KMS-11 (cell line): ENCODE results near the gene LRRC75B.
A peak's percentile ranks its signal among the peaks of the same experiment; 100 is the strongest.
"Not testable (repeated sequence)": the region's sequence is repeated elsewhere in the genome, so short reads cannot be mapped to it uniquely, and the experiment has no call there.

Experiments
- H2AFZ ChIP-seq: fragments of 200-600 bp; sonication (generic); 2 replicates; pipeline ENCODE4 v1.6.1; 2016; ENCODE audit warnings: antibody characterized with exemption, mixed run types, low read depth
- H3K27ac ChIP-seq: fragments of 200-600 bp; sonication (generic); 2 replicates; pipeline ENCODE4 v1.6.1; 2016; ENCODE audit warnings: mild to moderate bottlenecking, mixed run types
- H3K27me3 ChIP-seq: fragments of 200-600 bp; sonication (generic); 2 replicates; pipeline ENCODE4 v1.6.1; 2017; ENCODE audit warnings: mild to moderate bottlenecking, low read depth, mixed run types, moderate library complexity; ENCODE audit not compliant: insufficient read depth
- H3K36me3 ChIP-seq: fragments of 200-600 bp; sonication (generic); 2 replicates; pipeline ENCODE4 v1.6.1; 2017; ENCODE audit warnings: mild to moderate bottlenecking, mixed run types; ENCODE audit not compliant: insufficient read depth
- H3K4me1 ChIP-seq: fragments of 200-600 bp; sonication (generic); 2 replicates; pipeline ENCODE4 v1.6.1; 2016; ENCODE audit warnings: mild to moderate bottlenecking, low read depth, mixed run types; ENCODE audit not compliant: poor library complexity, severe bottlenecking
- H3K4me2 ChIP-seq: fragments of 200-600 bp; sonication (generic); 2 replicates; pipeline ENCODE4 v1.7.0; 2016; ENCODE audit warnings: mild to moderate bottlenecking, mixed run types
- H3K4me3 ChIP-seq: fragments of 200-600 bp; sonication (generic); IDR thresholded peaks from 2 replicates; pipeline ENCODE4 v1.6.1; 2017; ENCODE audit warnings: low read depth, low read length, mixed read lengths; ENCODE audit not compliant: insufficient read depth
- H3K79me2 ChIP-seq: fragments of 200-600 bp; sonication (generic); 2 replicates; pipeline ENCODE4 v1.6.1; 2016; ENCODE audit warnings: low read depth, mixed run types; ENCODE audit not compliant: insufficient read depth
- H3K9ac ChIP-seq: fragments of 200-600 bp; sonication (generic); 2 replicates; pipeline ENCODE4 v1.6.1; 2016; ENCODE audit warnings: mild to moderate bottlenecking, mixed run types
- H4K20me1 ChIP-seq: fragments of 200-600 bp; sonication (generic); 2 replicates; pipeline ENCODE4 v1.6.1; 2016; ENCODE audit warnings: mild to moderate bottlenecking, mixed run types; ENCODE audit not compliant: insufficient read depth
- TF ChIP-seq, protein P1 (sequence below): fragments of 200-600 bp; sonication (generic); conservative IDR thresholded peaks from 2 replicates; pipeline ENCODE4 v1.6.1; 2017; ENCODE audit warnings: low read depth, mild to moderate bottlenecking, antibody characterized with exemption, low read length, moderate library complexity, mixed read lengths

LRRC75B gene, protein sequence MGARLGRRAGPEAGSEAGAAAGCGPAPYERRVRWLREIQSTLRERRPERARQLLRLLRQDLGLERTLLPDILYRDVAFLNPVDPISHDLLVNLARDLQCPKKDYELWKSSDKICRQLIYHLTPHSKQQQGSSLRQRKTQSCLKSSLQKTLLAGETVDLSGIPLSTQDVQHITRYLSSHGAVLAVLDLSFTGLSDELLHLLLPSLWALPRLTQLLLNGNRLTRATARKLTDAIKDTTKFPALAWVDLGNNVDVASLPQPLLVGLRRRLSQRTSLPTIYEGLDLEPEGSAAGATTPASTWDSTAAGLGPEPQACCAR

DNA sequence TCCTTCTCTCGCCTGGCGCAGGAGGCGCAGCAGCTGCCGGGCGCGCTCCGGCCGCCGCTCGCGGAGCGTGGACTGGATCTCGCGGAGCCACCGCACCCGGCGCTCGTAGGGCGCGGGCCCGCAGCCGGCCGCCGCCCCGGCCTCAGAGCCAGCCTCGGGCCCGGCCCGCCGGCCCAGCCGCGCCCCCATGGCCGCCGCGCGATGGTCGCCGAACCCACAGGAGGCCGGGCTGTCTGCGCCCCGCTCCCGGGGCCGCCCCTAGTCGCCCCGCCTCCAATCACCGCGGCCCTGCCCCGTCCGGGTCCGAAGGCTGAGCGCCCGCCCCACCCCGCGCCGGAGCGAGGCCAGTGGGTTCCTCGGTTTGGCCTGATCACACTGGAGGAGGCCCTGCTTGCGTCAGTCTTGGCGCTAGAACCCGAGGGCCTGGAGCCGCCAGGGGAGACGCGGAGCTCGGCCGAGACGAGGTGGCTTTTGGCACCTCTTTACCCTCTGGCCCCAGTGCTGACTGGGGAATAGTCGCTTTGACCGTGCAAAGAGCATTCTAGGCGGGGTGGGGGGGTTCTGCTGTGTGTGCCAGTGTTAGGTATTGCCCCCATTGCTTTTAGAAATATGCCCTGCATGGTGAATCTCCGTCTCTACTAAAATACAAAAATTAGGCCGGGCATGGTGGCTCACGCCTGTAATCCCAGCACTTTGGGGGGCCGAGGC, at the start of gene LRRC75B:
Gene LRRC75B, minus strand, starts transcription at position 223 of the 708 bp plus-strand sequence. Its CDS starts 34 bp downstream, at position 189.
- H3K36me3 ChIP-seq, result no peaks in the 10 kb centered on the region
- H3K79me2 ChIP-seq, result no peaks in the 10 kb centered on the region
- H4K20me1 ChIP-seq, result no peaks in the 10 kb centered on the region
- H2AFZ ChIP-seq, result peak within 1 kb of the TSS; percentile 78
- TF ChIP-seq, protein P1, sequence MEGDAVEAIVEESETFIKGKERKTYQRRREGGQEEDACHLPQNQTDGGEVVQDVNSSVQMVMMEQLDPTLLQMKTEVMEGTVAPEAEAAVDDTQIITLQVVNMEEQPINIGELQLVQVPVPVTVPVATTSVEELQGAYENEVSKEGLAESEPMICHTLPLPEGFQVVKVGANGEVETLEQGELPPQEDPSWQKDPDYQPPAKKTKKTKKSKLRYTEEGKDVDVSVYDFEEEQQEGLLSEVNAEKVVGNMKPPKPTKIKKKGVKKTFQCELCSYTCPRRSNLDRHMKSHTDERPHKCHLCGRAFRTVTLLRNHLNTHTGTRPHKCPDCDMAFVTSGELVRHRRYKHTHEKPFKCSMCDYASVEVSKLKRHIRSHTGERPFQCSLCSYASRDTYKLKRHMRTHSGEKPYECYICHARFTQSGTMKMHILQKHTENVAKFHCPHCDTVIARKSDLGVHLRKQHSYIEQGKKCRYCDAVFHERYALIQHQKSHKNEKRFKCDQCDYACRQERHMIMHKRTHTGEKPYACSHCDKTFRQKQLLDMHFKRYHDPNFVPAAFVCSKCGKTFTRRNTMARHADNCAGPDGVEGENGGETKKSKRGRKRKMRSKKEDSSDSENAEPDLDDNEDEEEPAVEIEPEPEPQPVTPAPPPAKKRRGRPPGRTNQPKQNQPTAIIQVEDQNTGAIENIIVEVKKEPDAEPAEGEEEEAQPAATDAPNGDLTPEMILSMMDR, result no peak
- H3K27ac ChIP-seq, result no peak within 1 kb of the TSS
- peaks cover 17% of the 10 kb centered on the region for H3K4me1 ChIP-seq
- peak within 1 kb of the TSS; percentile 52; the same call in 1 of the 2 replicates for H3K9ac ChIP-seq
- H3K4me3 ChIP-seq, result no peak within 1 kb of the TSS
- peak within 1 kb of the TSS; percentile 75 for H3K4me2 ChIP-seq
- H3K27me3 ChIP-seq, result no peaks in the 10 kb centered on the region

DNA sequence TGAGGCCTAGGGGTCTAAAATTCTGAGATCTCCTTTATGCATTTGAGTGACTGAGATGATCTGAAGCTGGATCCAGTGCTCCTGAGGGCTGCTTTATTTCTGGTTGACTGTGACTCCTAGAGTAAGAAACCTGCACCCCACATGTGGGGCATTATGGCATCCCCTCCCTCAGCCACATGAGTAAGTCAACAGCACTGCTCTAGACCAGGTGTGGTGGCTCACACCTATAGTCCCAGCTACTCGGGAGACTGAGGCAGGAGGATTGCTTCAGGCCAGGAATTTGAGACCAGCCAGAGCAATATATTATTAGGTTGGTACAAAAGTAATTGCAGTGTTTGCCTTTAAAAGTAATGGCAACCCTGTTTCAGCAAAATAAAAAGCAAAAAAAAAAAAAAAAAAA, 49.4 kb upstream of the LRRC75B start:
- H3K27me3 ChIP-seq, H3K4me2 ChIP-seq, H2AFZ ChIP-seq, H3K4me3 ChIP-seq, H3K79me2 ChIP-seq, H3K27ac ChIP-seq, H3K4me1 ChIP-seq, H3K36me3 ChIP-seq, H3K9ac ChIP-seq, H4K20me1 ChIP-seq: not testable (repeated sequence)

DNA sequence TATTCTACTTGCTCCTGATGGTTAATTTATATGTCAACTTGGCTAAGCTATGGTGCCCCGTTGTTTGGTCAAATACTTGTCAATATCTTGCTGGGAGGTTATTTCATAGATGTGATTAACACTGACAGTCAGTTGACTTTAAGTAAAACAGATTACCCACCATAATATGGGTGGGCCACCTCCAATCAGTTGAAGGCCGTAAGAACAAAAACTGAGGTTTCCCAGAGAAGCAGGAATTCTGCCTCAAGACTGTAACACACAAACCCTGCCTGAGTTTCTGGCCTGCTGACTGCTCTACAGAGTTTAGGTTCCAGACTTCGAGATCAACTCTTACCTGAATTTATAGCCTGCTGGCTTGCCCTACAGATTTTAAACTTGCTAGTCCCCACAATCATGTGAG, 43.6 kb upstream of the LRRC75B start:
- H3K4me1 ChIP-seq, H2AFZ ChIP-seq, H3K27ac ChIP-seq, H3K4me3 ChIP-seq, H3K9ac ChIP-seq, H3K79me2 ChIP-seq, H4K20me1 ChIP-seq, H3K4me2 ChIP-seq, H3K27me3 ChIP-seq, H3K36me3 ChIP-seq: not testable (repeated sequence)

DNA sequence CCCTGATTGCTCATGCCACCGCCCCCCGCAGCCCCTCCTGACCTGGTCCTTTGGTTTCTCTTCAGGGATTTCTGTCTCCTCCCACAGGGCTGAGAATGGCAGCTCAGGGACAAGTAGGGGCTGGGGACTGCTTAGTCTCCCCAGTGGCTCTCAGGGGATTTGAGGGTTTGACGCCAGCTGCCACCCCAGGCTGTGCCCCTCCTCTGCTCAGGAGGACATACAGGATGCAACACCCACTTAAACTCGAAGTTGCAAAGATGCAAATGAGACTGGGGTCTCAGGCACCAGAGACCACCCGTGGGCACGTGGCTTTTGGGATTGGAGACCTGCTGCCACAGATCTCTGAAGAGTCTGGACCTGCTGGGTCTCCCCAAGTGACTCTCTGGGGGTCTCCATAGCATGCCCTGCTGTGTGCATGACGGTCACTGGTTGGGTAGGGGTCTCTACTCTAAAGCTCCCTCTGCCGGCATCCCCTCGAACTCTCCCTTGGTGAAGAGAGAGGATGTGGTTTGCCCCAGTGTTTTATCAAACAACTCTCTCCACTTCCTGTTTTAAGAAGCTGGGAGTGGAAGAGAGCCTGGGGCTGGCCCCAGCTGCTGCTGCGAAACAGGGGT, 42.0 kb upstream of the LRRC75B start:
- not testable (repeated sequence) for H3K9ac ChIP-seq, H3K4me1 ChIP-seq, H3K4me3 ChIP-seq, H2AFZ ChIP-seq, H3K27ac ChIP-seq, H3K36me3 ChIP-seq, H3K79me2 ChIP-seq, H3K4me2 ChIP-seq, H3K27me3 ChIP-seq, H4K20me1 ChIP-seq
- TF ChIP-seq, protein P1, result 0 out of 2 replicates have a peak, but pooled peaks have one; percentile 14

DNA sequence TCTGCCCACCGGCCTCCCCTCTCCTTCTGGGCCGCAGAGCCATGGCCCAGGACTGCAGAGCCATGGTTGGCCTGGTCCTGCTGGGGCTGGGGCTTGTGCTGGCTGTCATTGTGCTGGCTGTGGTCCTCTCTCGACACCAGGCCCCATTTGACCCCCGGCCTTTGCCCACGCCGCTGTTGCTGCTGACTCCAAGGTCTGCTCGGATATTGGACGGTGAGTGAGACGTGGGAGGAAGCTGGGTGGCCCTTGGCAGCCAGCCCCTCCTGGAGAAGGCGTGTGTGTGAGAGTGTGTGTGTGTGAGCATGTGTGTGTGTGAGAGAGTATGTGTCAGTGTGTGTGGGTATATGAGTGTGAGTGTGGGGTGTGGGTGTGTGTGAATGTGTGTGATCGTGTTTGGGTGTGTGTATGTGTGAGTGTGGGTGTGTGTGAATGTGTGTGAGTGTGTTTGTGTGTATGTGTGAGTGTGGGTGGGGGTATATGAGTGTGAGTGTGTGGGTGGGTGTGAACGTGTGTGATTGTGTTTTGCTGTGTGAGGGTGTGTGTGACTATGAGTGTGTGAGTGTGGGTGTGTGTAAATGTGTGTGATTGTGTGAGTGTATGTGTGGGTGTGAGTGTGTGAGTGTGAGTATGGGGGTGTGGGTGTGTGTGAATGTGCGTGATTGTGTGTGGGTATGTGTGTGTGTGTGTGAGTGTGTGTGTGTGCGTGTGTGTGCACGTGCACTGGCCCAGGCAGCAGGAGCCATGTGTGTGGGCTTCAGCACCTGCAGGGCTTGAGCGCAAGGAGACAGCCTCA, 40.6 kb upstream of the LRRC75B start:
- H2AFZ ChIP-seq, H4K20me1 ChIP-seq, H3K9ac ChIP-seq, H3K27me3 ChIP-seq, H3K4me2 ChIP-seq, H3K36me3 ChIP-seq, H3K27ac ChIP-seq, H3K79me2 ChIP-seq, H3K4me3 ChIP-seq, H3K4me1 ChIP-seq: not testable (repeated sequence)

DNA sequence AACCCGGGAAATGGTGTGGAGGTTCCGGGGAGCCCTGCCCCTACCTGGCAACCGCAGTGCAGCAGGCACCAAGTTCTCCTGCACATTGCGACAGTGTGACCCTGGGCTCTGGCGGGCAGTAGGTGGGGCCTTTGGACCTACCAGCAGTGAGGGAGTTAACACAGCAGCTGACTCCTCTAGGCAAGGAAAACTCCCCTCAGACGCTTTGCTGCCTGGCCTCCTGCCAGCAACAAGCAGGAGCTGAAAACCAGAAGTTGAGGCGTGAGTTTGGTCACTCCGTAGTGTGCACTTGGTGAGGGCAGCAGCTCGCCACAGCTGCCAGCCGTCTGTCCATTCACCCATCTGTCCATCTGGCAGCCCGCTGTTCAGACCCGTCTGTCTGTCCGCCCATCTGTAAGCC, 39.8 kb upstream of the LRRC75B start:
- not testable (repeated sequence) for H3K4me2 ChIP-seq, H3K4me3 ChIP-seq, H4K20me1 ChIP-seq

DNA sequence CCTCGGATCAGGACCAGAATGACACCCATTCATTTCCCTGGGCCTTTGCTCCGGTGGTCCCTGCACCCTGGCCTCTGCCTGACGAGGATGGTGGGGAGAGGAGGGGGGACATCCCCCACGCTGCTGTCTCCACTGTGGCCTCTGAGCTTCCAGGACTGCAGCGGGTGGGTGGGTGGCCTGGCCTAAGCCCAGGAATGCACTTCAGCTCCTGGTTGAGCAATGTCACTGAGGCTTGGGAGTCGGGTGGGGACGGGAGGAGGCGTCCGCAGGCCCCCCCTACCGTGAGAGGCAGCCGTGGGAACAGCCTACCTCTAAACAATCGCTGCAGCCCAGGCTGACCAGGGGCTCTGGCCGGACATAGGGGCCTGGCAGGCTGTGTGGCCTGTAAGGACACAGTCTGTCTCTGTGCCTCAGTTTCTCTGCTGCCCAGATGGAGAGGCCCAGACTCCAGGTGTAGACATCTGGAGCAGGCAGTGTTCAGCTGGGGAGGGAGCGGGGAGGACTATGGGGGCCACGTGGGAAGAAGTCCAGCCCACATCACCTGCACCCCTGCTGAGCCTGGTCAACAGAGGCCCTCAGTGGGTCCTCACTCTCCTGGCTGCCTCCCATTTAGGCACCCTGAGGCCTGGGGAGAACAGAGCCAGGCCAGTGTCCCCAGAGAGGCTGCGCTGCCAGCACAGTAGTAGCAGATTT, 38.7 kb upstream of the LRRC75B start:
- H2AFZ ChIP-seq, H3K9ac ChIP-seq, H3K36me3 ChIP-seq, H3K4me3 ChIP-seq, H3K4me2 ChIP-seq, H3K79me2 ChIP-seq, H4K20me1 ChIP-seq, H3K27me3 ChIP-seq, H3K27ac ChIP-seq, H3K4me1 ChIP-seq: not testable (repeated sequence)

More for the DNA sequence above, 39.8 kb upstream of the LRRC75B start:
- not testable (repeated sequence) for H3K79me2 ChIP-seq, H3K9ac ChIP-seq, H3K27ac ChIP-seq, H3K4me1 ChIP-seq, H3K36me3 ChIP-seq, H2AFZ ChIP-seq, H3K27me3 ChIP-seq
